GM12864 (cell line): Measurements from ENCODE around the gene CDH23.

Source experiments
- DNase-seq: peaks from one replicate; pipeline ENCODE4 v3.0.0-alpha.2; 2011; ENCODE audit warnings: low read depth
- H3K4me3 ChIP-seq: 2 replicates; pipeline ENCODE4 v1.5.1; 2011; ENCODE audit warnings: mild to moderate bottlenecking, low read depth, low read length, control low read depth
- TF ChIP-seq, protein P1 (sequence below): IDR thresholded peaks from 2 replicates; pipeline ENCODE4 v1.5.1; 2011; ENCODE audit warnings: low read depth, mild to moderate bottlenecking, moderate library complexity, low read length, control low read depth, inconsistent platforms; ENCODE audit errors: missing control alignments

Gene CDH23

DNA sequence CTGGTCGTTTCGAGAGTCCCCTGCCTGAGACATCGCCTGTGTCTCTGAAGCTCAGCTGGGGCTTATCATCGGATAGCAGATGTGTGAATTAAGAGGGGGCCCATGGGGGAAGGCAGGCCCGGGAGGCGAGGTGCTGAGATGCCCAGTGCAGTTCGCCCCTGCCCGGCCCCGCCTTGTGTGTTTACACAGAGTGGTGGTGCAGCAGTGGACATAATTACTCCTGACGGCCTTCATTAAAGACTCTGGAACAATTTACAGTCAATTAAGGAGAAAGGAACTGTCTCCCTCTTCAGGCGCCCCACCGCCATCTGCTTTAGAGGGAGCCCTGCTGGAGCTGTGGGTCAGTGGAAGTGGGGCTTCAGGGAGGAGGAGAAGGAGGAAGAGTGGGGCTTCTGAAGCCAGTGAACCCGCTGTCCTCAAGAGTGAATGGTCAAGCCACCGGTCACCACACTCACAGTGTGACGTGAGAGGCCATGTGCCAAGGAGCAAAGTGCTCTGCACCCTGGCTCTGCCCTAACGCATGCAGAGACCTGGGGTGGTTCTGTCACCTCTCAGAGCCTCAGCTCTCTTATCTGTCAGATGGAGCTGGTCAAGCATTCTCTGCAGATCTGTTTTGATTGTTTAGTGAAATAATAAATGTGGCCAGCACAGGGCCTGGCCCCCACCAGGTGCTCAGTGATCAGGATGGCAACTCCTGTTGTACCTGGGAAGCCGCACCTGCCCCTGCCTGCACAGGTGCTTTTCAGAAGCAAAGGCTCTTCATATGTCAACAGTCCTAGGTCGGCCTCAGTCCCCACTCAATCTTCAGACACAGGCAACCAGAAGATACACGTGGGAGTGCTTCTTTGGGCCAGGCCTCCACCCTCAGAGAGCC lies 65.6 kb downstream of the CDH23 start:
- TF ChIP-seq, protein P1, sequence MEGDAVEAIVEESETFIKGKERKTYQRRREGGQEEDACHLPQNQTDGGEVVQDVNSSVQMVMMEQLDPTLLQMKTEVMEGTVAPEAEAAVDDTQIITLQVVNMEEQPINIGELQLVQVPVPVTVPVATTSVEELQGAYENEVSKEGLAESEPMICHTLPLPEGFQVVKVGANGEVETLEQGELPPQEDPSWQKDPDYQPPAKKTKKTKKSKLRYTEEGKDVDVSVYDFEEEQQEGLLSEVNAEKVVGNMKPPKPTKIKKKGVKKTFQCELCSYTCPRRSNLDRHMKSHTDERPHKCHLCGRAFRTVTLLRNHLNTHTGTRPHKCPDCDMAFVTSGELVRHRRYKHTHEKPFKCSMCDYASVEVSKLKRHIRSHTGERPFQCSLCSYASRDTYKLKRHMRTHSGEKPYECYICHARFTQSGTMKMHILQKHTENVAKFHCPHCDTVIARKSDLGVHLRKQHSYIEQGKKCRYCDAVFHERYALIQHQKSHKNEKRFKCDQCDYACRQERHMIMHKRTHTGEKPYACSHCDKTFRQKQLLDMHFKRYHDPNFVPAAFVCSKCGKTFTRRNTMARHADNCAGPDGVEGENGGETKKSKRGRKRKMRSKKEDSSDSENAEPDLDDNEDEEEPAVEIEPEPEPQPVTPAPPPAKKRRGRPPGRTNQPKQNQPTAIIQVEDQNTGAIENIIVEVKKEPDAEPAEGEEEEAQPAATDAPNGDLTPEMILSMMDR = no peak
- DNase-seq = no peak
- no peak overlapping the region for H3K4me3 ChIP-seq

DNA sequence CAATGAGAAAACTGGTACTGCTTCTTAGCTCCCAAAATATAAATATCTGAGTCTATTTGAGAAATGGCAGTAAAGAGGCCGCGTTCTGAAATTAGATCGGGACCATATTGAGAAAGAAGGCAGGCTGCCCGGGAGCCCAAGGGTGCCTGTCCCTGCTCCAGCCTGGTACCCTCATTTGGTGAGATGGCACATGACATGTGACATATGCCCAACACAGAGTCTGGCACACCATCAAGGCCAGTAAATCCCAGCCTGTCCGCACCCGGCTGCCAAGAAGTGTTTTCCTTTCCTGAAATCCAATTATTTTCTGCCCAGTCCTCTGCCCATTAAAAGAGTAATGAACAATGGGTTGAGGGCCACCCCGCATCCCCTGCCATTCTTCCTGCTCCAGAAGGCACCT lies 66.4 kb downstream of the CDH23 start:
- TF ChIP-seq, protein P1 = no peak
- DNase-seq = no peak
- no peak overlapping the region for H3K4me3 ChIP-seq

DNA sequence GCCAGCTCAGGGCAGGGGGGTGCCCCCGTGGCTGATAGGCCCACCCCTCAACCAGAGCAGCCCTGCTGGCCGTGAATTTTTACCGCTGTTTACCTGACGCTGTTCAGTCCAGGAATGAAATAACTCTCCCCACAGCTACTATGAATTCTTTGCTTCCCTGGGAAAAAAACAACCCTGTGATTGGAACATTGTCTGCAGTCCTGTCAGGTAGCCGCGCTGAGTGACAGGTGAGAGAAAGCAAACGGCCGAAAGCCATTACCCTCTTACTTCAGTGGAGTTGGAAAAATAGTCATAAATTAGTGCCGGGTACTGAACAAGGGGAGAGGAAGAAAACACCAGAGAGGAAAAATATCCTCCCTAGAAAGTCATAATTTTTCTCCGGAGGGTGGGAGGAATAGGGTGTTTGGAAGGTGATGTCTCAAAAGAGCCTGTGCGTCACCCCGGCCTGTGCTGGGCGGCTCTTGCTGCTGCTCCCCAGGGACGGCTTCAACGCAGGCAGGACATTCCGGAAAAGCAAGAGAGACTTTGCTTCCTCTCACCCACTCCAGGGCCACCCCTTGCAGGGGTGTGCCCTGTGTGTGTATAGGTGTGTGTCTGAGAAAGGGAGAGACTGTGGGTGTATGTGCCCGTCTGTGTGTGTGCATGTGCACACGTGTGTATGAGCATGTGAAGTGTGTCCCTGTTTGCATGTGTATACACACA lies 69.0 kb downstream of the CDH23 start:
- DNase-seq = no peak
- TF ChIP-seq, protein P1 = no peak
- H3K4me3 ChIP-seq = no peak overlapping the region

DNA sequence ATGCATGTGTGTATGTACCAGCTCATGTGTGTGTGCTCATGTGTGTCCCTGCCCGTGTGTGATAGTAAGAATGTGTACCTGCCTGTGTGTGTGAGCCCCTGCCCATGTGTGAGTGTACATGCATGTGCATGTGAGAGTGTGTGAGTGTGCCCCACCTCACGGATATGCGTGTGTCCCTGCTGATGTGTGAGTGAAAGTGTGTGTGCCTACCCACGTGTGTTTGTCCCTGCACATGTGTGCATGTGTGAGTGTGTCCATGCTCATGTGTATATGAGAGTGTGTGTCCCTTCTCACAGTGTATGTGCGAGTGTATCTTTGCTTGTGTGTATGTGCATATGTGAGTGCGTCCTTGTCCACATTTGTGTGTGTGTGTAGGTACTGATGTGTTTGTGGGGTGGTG lies 69.6 kb downstream of the CDH23 start:
- TF ChIP-seq, protein P1 = no peak
- no peak overlapping the region for H3K4me3 ChIP-seq
- no peak for DNase-seq

DNA sequence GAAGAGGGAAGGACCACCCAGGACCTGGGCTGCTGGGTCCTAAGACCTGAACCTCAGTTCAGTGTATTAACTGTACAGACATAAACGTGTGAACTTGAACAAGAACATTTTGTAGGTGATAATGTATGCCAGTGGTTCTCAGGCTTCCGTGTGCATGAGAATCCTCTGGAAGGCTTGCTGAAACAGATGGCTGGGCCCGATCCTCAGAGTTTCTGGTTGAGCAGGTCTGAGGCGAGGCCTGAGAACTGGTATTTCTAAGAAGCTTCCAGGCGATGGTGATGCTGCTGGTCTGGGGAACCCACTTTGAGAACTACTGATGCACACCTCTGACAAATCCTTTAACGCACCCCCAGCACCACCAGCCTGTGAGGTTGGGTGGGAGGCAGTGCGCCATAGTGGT lies 70.4 kb downstream of the CDH23 start:
- no peak for DNase-seq

DNA sequence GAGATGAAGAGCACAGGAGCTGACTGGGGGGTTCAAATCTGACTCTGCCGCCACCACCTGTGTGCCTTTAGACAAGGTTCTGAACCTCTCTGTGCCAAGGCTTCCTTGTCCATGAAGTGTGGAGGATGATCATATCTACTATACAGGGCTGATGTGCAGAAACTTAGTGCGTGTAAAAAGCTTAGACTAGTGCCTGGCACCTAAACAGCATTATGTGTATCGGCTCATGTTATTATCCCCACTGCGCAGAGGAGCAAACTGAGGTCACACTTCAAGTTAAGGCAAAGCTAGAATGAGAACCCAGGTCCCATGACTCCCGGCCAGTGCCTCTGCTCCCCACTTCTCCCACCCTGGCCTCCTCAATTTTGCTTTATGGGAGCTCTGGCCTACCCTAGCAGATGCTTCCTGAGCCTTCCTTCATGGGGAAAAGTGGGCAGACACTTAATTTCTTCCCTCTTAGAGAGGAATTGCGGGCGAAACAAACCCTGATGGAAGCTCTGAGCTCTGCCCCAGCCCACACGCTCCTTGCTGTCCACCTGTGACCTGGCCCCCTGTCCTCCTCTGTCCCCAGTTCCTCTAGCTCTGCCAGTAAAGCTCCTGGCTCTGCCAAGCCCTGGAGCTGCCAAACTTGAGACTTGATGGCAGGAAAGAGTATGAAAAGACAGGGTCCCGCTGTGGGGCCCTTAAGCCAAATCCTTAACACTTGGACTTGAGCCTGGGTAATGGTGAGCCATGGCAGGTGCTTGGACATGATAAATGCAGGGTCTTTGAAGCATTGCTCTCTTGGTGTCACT lies 71.0 kb downstream of the CDH23 start:
- no peak overlapping the region for H3K4me3 ChIP-seq
- TF ChIP-seq, protein P1 = no peak
- no peak for DNase-seq

More for the DNA sequence above, 70.4 kb downstream of the CDH23 start:
- no peak overlapping the region for H3K4me3 ChIP-seq
- TF ChIP-seq, protein P1 = no peak
